PFSK-1 (cell line): ENCODE measurements around the gene CREB3L2.

Experiments used
- FOXP2 ChIP-seq: optimal IDR thresholded peaks from 2 replicates; pipeline ENCODE3; 2011; ENCODE audit warnings: borderline replicate concordance, control low read depth, inconsistent platforms; ENCODE audit not compliant: insufficient read depth; ENCODE audit errors: extremely low read length, extremely low read depth
- POLR2AphosphoS5 ChIP-seq: IDR thresholded peaks from 2 replicates; pipeline ENCODE4 v1.6.1; 2012; ENCODE audit warnings: low read depth, mild to moderate bottlenecking, control low read depth, low read length, moderate library complexity
- REST ChIP-seq, 2 experiments: IDR thresholded peaks; 2 replicates each; pipeline versions ENCODE4 v1.6.1 to v1.8.0; 2011 to 2012; ENCODE audit warnings: low read depth in 2 of 2, low read length in 2 of 2, control low read depth in 1 of 2, inconsistent platforms in 1 of 2, mild to moderate bottlenecking in 1 of 2, moderate library complexity in 1 of 2; ENCODE audit not compliant: insufficient read depth in 1 of 2
- SIN3A ChIP-seq: IDR thresholded peaks from 2 replicates; pipeline ENCODE4 v1.6.1; 2012; ENCODE audit warnings: mild to moderate bottlenecking, low read length, moderate library complexity, borderline replicate concordance; ENCODE audit not compliant: insufficient read depth
- TAF1 ChIP-seq: IDR thresholded peaks from 2 replicates; pipeline ENCODE4 v1.6.1; 2012; ENCODE audit warnings: low read length, control low read depth, borderline replicate concordance; ENCODE audit not compliant: insufficient read depth

The CREB3L2 gene

GRCh38 chr7:137935884-137936508, 65.9 kb downstream of the CREB3L2 start:
- TF ChIP-seq SIN3A, result no peak
- TF ChIP-seq FOXP2, result no peak
- TF ChIP-seq TAF1, result no peak
- no peak for TF ChIP-seq REST (IDR thresholded peaks at IDR 0.05; ENCODE audit: insufficient read depth in 1 of 2, low read depth in 2 of 2, low read length in 2 of 2)
- TF ChIP-seq POLR2AphosphoS5, result no peak

- TF ChIP-seq FOXP2, result no peak
- TF ChIP-seq REST (IDR thresholded peaks at IDR 0.05; ENCODE audit: insufficient read depth in 1 of 2, low read depth in 2 of 2, low read length in 2 of 2), result no peak
- no peak for TF ChIP-seq TAF1
- TF ChIP-seq POLR2AphosphoS5, result no peak
- TF ChIP-seq SIN3A, result no peak
Measured at GRCh38 chr7:137934941-137935883, 66.7 kb downstream of the CREB3L2 start.

GRCh38 chr7:137934176-137934826, 67.6 kb downstream of the CREB3L2 start:
- TF ChIP-seq POLR2AphosphoS5, result no peak
- no peak for TF ChIP-seq TAF1
- no peak for TF ChIP-seq REST (IDR thresholded peaks at IDR 0.05; ENCODE audit: insufficient read depth in 1 of 2, low read depth in 2 of 2, low read length in 2 of 2)
- TF ChIP-seq SIN3A, result no peak
- no peak for TF ChIP-seq FOXP2

- TF ChIP-seq TAF1 (no peak), POLR2AphosphoS5 (no peak), REST (IDR thresholded peaks at IDR 0.05; ENCODE audit: insufficient read depth in 1 of 2, low read depth in 2 of 2, low read length in 2 of 2) (no peak)
Measured at GRCh38 chr7:137933270-137934017, 68.4 kb downstream of the CREB3L2 start.
